Panc1 (cell line): ENCODE results near the gene TNFAIP2.
"Not testable (repeated sequence)": the region's sequence is repeated elsewhere in the genome, so short reads cannot be mapped to it uniquely, and the experiment has no call there.

ENCODE experiments used
- CTCF ChIP-seq: fragments of 450-650 bp; IDR thresholded peaks from 2 replicates; pipeline ENCODE4 v1.5.1; 2017; ENCODE audit warnings: mild to moderate bottlenecking
- POLR2AphosphoS5 ChIP-seq: IDR thresholded peaks from 2 replicates; pipeline ENCODE4 v1.6.1; 2012; ENCODE audit warnings: mild to moderate bottlenecking, low read depth, low read length, moderate library complexity
- REST ChIP-seq, 2 experiments: IDR thresholded peaks; 2 replicates each; pipeline ENCODE4 v1.6.1; 2011 to 2012; ENCODE audit warnings: low read depth in 2 of 2, control low read depth in 1 of 2, low read length in 1 of 2, mild to moderate bottlenecking in 1 of 2, moderate library complexity in 1 of 2; ENCODE audit not compliant: insufficient read depth in 1 of 2
- SIN3A ChIP-seq: IDR thresholded peaks from 2 replicates; pipeline ENCODE4 v1.6.1; 2012; ENCODE audit warnings: low read depth, mild to moderate bottlenecking, low read length, moderate library complexity, borderline replicate concordance; ENCODE audit not compliant: insufficient read depth
- TCF7L2 ChIP-seq: IDR thresholded peaks from 2 replicates; pipeline ENCODE4 v1.6.1; 2011; ENCODE audit warnings: mild to moderate bottlenecking, low read depth, low read length, inconsistent platforms

GRCh38 chr14:103155416-103155815 is 32.2 kb downstream of the TNFAIP2 start:
- TF ChIP-seq CTCF; REST (IDR thresholded peaks at IDR 0.05; ENCODE audit: insufficient read depth in 1 of 2, low read depth in 2 of 2, low read length in 1 of 2); POLR2AphosphoS5; TCF7L2; SIN3A: not testable (repeated sequence)
